Testis (tissue), 3 donors: Measurements from ENCODE around the gene CCDC134. TPM values are rescaled to one million over a fixed set of nuclear protein-coding genes. Genes with fewer than 3 reads are reported as not detected.

ENCODE experiments used
- DNase-seq: peaks from one replicate; pipeline ENCODE4 v3.0.0-alpha.2; 2019
- H3K27ac ChIP-seq, 2 donors: fragments of 200-600 bp; sonication (generic); one replicate each; pipeline ENCODE4 v1.5.1; 2019
- H3K27me3 ChIP-seq: fragments of 200-600 bp; sonication (generic); one replicate; pipeline ENCODE4 v1.5.1; 2019
- H3K36me3 ChIP-seq: fragments of 200-600 bp; sonication (generic); one replicate; pipeline ENCODE4 v1.5.1; 2017; ENCODE audit warnings: low read depth; ENCODE audit errors: missing control alignments
- H3K4me1 ChIP-seq: fragments of 200-600 bp; sonication (generic); one replicate; pipeline ENCODE4 v1.5.1; 2019
- H3K4me3 ChIP-seq, 2 donors: fragments of 200-600 bp; sonication (generic); one replicate each; pipeline ENCODE4 v1.5.1; 2017 to 2019
- H3K9me3 ChIP-seq: fragments of 200-600 bp; sonication (generic); one replicate; pipeline ENCODE4 v1.5.1; 2017
- POLR2A ChIP-seq: fragments of 450-650 bp; IDR thresholded peaks from one replicate; pipeline ENCODE4 v1.6.1; 2017; ENCODE audit warnings: antibody characterized with exemption, mild to moderate bottlenecking, moderate library complexity
- WGBS, 2 donors: methylation state at CpG; one replicate each; pipeline ENCODE4 v1.1.5; 2018; 5-methylcytosine and 5-hydroxymethylcytosine counted together
- intact Hi-C: fragments of 100-400 bp; cut with DNase I; formaldehyde crosslinking; loops from one replicate; pipeline ENCODE4 v1.15.1; 2023; ENCODE audit warnings: low total_unique reads
- polyA plus RNA-seq: library from polyadenylated mRNA; stranded (reverse); fragments of 350-450 nt; fragmentation: Illumina TruSeq; extraction: RNeasy Lipid Tissue Mini Kit (QIAGEN cat#74804); gene quantifications from one replicate; pipeline ENCODE4 v1.2.3, GENCODE V29; 2014; ENCODE audit warnings: low read depth, low replicate concordance; ENCODE audit not compliant: insufficient read depth
- total RNA-seq, 2 donors: library from RNA; depleted of rRNA; stranded (reverse); fragments of >200 nt; gene quantifications; one replicate each; pipeline ENCODE4 v1.2.3, GENCODE V29; 2016
- TF ChIP-seq, protein P1 (sequence below), 3 experiments: fragments of 450-650 bp in 2 of 3; fragments of 200-600 bp in 1 of 3; sonication (generic) in 1 of 3; IDR thresholded peaks; one replicate each; pipeline ENCODE4 v1.5.1; 2016 to 2019; ENCODE audit warnings: antibody characterized with exemption in 3 of 3, mild to moderate bottlenecking in 2 of 3, moderate library complexity in 1 of 3

Gene CCDC134
- total and polyA plus RNA-seq, 3 donors from 2014 or later, result 12.8 to 20.8 (median 15.6) TPM

DNA sequence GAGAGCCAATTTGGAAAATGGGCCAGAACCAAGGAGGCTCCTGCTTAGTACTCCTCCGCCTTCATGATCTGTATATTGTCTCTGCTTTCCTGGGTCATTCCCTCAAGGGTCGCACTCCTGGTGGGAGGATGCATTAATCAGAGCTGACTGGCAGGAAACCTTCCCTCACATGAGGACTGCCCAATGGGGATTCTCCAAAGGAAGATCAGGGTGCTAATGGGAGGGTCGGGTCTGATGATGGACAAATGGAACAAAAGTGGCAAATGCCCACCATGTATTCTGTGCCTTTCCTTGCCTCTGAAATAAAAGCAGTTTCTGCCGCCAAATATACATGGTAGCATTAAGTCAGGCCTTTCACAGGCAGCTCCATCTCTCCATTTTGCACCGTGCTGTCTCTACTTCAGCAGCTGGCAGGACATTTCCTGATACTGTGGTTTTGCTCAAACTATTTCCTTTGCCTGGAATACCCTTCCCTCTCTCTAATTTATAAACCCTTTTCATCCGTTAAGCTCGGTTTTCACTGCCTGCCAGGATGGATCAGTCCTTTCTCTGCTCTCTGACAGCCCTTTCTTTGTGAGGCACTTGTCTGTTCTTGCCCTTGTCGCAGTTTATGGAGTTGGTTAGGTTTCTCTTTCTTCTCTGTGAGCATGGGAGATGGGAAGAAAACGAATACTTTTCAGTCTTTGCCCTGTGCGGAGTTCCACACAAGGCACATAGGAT, 45.9 kb downstream of the CCDC134 start:
- Histone ChIP-seq H3K4me1 (peaks cover 24% of the 10 kb centered on the region), H3K9me3 (no peaks in the 10 kb centered on the region), H3K36me3 (no peaks in the 10 kb centered on the region), H3K27me3 (no peaks in the 10 kb centered on the region), H3K4me3 (no peak overlapping the region), H3K27ac (peak overlapping the region; percentile 29 to 54)
- no peak for TF ChIP-seq POLR2A
- TF ChIP-seq, protein P1, sequence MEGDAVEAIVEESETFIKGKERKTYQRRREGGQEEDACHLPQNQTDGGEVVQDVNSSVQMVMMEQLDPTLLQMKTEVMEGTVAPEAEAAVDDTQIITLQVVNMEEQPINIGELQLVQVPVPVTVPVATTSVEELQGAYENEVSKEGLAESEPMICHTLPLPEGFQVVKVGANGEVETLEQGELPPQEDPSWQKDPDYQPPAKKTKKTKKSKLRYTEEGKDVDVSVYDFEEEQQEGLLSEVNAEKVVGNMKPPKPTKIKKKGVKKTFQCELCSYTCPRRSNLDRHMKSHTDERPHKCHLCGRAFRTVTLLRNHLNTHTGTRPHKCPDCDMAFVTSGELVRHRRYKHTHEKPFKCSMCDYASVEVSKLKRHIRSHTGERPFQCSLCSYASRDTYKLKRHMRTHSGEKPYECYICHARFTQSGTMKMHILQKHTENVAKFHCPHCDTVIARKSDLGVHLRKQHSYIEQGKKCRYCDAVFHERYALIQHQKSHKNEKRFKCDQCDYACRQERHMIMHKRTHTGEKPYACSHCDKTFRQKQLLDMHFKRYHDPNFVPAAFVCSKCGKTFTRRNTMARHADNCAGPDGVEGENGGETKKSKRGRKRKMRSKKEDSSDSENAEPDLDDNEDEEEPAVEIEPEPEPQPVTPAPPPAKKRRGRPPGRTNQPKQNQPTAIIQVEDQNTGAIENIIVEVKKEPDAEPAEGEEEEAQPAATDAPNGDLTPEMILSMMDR (IDR thresholded peaks at IDR 0.05), result no peak
- intact Hi-C loops, result no loop called here
- WGBS, 2 donors, result 62 to 76% methylated on average over 10 of the region's 10 CpGs
- DNase-seq, result no peak

DNA sequence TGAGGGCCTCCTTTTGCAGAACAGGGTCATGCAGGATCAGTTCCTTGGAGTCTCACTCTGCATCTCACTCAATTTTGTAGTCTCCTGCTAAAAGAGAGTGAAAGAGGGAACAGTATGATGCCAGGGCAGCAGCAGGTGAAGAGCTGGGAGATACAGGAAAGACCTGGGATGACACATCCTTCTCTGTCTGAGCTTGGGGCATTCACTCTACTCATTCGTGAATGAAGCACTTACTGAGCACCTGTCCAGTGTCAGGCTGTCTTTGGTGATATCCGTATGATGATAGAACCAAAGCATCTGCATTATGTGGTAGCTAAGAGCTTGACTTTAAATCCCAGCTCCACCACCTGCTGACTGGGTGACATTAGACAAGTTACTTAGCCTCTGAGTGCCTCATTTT, 46.8 kb downstream of the CCDC134 start:
- H3K27me3 ChIP-seq, result no peaks in the 10 kb centered on the region
- DNase-seq, result no peak
- no peaks in the 10 kb centered on the region for H3K36me3 ChIP-seq
- no peak overlapping the region for H3K27ac ChIP-seq
- intact Hi-C loops, result no loop called here
- no peak for TF ChIP-seq POLR2A
- no peaks in the 10 kb centered on the region for H3K9me3 ChIP-seq
- WGBS, 2 donors, result 66 to 71% methylated on average over 1 to 2 of the region's 2 CpGs
- no peak overlapping the region for H3K4me3 ChIP-seq
- H3K4me1 ChIP-seq, result peaks cover 23% of the 10 kb centered on the region

DNA sequence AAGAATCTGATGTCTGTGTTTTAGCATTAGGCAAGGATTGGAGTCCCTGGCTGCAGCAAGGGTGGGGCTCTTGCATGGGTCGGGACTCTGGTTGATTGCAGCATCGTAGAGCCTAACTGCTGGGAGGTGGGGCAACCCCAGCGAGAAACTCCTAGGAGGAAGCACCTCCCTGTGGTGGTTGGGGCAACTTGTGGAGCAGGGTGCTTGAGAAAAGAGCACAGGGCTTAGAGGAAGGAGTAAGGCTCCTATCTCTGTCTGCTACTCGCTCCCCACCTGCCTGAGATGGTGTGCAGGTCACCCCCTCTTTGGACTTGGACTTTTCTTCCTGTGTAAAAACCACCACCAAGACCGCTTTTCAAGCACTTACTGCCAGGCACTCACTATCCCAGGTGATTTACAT, 48.0 kb downstream of the CCDC134 start:
- peaks cover 12% of the 10 kb centered on the region for H3K4me1 ChIP-seq
- H3K4me3 ChIP-seq, result no peak overlapping the region
- no peak for DNase-seq
- no peaks in the 10 kb centered on the region for H3K36me3 ChIP-seq
- WGBS, 2 donors, result 67 to 71% methylated on average over 5 of the region's 5 CpGs
- intact Hi-C loops, result no loop called here
- H3K27me3 ChIP-seq, result no peaks in the 10 kb centered on the region
- no peak overlapping the region for H3K27ac ChIP-seq
- TF ChIP-seq, protein P1 (IDR thresholded peaks at IDR 0.05), result no peak
- no peak for TF ChIP-seq POLR2A
- no peaks in the 10 kb centered on the region for H3K9me3 ChIP-seq

DNA sequence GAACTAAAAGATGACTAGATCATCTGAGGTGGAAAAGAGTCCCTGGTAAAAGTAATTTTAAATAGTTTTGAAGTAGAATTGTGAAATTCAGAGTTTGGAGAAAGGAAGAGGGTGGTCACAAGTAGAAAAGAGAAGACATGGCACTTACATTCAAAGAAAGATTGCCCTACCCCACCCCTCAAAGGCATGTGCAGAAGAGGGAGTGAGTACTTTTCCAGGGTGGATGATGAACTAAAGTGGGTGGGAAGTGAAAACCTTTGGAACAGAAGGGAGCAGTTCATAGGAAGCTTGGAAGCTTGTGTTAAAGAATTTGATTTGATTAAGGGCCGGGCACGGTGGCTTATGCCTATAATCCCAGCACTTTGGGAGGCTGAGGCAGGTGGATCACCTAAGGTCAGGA, 56.0 kb downstream of the CCDC134 start:
- H3K4me1 ChIP-seq, result peaks cover 14% of the 10 kb centered on the region
- no peak overlapping the region for H3K4me3 ChIP-seq
- DNase-seq, result no peak
- no peaks in the 10 kb centered on the region for H3K36me3 ChIP-seq
- WGBS, 2 donors, result 66 to 68% methylated on average over 2 of the region's 2 CpGs
- intact Hi-C loops, result no loop called here
- no peaks in the 10 kb centered on the region for H3K27me3 ChIP-seq
- no peaks in the 10 kb centered on the region for H3K9me3 ChIP-seq
- TF ChIP-seq POLR2A, result no peak
- peak overlapping the region in 1 of 2 donors; percentile 24 for H3K27ac ChIP-seq

DNA sequence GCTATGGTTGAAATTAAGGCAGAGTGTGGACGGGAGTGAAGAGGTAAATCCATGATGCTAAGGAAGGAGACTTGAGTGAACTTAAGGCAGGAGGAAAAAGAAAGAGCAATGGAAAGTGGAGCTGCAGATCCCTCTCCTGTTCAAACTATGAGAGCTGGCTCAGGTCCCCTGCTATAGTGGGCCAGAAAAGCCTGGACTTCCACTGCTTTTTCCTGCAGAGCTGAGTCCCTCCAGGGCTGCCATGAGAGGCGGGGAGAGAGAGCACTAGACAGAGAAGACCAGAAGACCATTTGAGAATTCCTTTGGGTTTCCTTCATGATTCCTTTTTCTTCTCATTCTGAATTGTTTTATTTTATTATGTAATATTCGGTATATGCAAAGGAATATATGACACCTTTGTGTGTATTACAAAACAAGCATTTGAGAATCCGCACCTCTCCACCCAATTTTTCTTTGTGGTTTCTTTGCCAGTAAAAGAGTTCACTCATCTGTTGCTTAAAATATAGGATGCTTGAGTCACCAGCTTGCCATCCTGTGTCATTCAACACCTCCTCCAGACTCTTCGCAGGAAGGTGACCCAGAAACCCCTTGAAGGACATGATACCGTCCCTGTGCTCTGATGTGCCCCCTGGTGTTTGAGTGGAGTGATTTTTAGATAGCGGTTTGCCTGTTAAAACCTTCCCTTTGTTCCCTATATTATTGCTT, 56.8 kb downstream of the CCDC134 start:
- WGBS, 2 donors, result 70 to 81% methylated on average over 7 of the region's 7 CpGs
- Histone ChIP-seq H3K4me1 (peaks cover 19% of the 10 kb centered on the region), H3K27ac (peak overlapping the region in 1 of 2 donors; percentile 24), H3K9me3 (no peaks in the 10 kb centered on the region), H3K36me3 (no peaks in the 10 kb centered on the region), H3K27me3 (no peaks in the 10 kb centered on the region), H3K4me3 (no peak overlapping the region)
- intact Hi-C loops, result no loop called here
- TF ChIP-seq, protein P1 (IDR thresholded peaks at IDR 0.05), result peak in 2 of 3 experiments; percentile 21 to 25
- no peak for TF ChIP-seq POLR2A
- DNase-seq, result no peak
